Activated T-helper 9 cell treated with anti-CD3 and anti-CD28 coated beads, Interleukin-2, amount 50 U/mL, for 16 hours (primary cell): ENCODE measurements around the gene LARGE1.

ENCODE experiments used
- DNase-seq: peaks from one replicate; pipeline ENCODE4 v3.0.0-alpha.2; 2020; ENCODE audit warnings: low read depth

Gene LARGE1

GRCh38 chr22:33817512-33818127 lies 102.7 kb downstream of the LARGE1 start:
- DNase-seq: no peak

GRCh38 chr22:33812360-33812977 lies 107.8 kb downstream of the LARGE1 start:
- DNase-seq: no peak

GRCh38 chr22:33811686-33812085 lies 108.6 kb downstream of the LARGE1 start:
- DNase-seq: no peak

GRCh38 chr22:33811208-33811607 lies 109.1 kb downstream of the LARGE1 start:
- DNase-seq: no peak

GRCh38 chr22:33807470-33807869 lies 112.8 kb downstream of the LARGE1 start:
- DNase-seq: no peak

GRCh38 chr22:33806191-33806590 lies 114.1 kb downstream of the LARGE1 start:
- DNase-seq: no peak

- no peak for DNase-seq
Measured at GRCh38 chr22:33803371-33804282, 116.6 kb downstream of the LARGE1 start.

- DNase-seq: no peak
Measured at GRCh38 chr22:33798401-33798800, 121.9 kb downstream of the LARGE1 start.

GRCh38 chr22:33796494-33796893 lies 123.8 kb downstream of the LARGE1 start:
- DNase-seq: no peak

- DNase-seq: no peak
Measured at GRCh38 chr22:33793475-33793874, 126.8 kb downstream of the LARGE1 start.

- DNase-seq: no peak
Measured at GRCh38 chr22:33792832-33793231, 127.4 kb downstream of the LARGE1 start.

GRCh38 chr22:33789690-33790253 lies 130.5 kb downstream of the LARGE1 start:
- DNase-seq: no peak

GRCh38 chr22:33788927-33789326 lies 131.3 kb downstream of the LARGE1 start:
- DNase-seq: no peak

GRCh38 chr22:33787645-33788456 lies 132.4 kb downstream of the LARGE1 start:
- DNase-seq: no peak

- no peak for DNase-seq
Measured at GRCh38 chr22:33786149-33786548, 134.1 kb downstream of the LARGE1 start.

GRCh38 chr22:33785283-33785968 lies 134.8 kb downstream of the LARGE1 start:
- DNase-seq: no peak

GRCh38 chr22:33781411-33781810 lies 138.9 kb downstream of the LARGE1 start:
- DNase-seq: no peak

- no peak for DNase-seq
Measured at GRCh38 chr22:33780531-33781136, 139.6 kb downstream of the LARGE1 start.

GRCh38 chr22:33779243-33779642 lies 141.0 kb downstream of the LARGE1 start:
- DNase-seq: no peak

GRCh38 chr22:33776491-33776890 lies 143.8 kb downstream of the LARGE1 start:
- no peak for DNase-seq

- no peak for DNase-seq
Measured at GRCh38 chr22:33774781-33775180, 145.5 kb downstream of the LARGE1 start.
